DOHH2 (cell line): ENCODE results near the gene HOXB13.

Source experiments
- H3F3A ChIP-seq: fragments of 200-600 bp; sonication (generic), shearing (Covaris generic); 2 replicates; pipeline ENCODE4 v1.6.0; 2016; ENCODE audit warnings: antibody characterized with exemption, mild to moderate bottlenecking; ENCODE audit not compliant: control insufficient read depth, insufficient read depth
- H3K27ac ChIP-seq: fragments of 200-600 bp; sonication (generic); 2 replicates; pipeline ENCODE4 v1.5.1; 2014; ENCODE audit warnings: low read depth, mild to moderate bottlenecking, low read length, moderate library complexity
- H3K27me3 ChIP-seq: fragments of 200-600 bp; sonication (generic); 2 replicates; pipeline ENCODE4 v1.6.1; 2014; ENCODE audit warnings: mild to moderate bottlenecking, low read length, mixed read lengths; ENCODE audit not compliant: control insufficient read depth
- H3K36me3 ChIP-seq: fragments of 200-600 bp; sonication (generic); 2 replicates; pipeline ENCODE4 v1.6.1; 2014; ENCODE audit warnings: mild to moderate bottlenecking, low read length, moderate library complexity, mixed read lengths; ENCODE audit not compliant: control insufficient read depth
- H3K4me1 ChIP-seq: fragments of 200-600 bp; sonication (generic); 2 replicates; pipeline ENCODE4 v1.6.1; 2014; ENCODE audit warnings: mild to moderate bottlenecking, low read length, mixed read lengths; ENCODE audit not compliant: control insufficient read depth
- H3K4me2 ChIP-seq: fragments of 200-600 bp; sonication (generic); 2 replicates; pipeline ENCODE4 v1.6.0; 2014; ENCODE audit warnings: mild to moderate bottlenecking, low read length, moderate library complexity
- H3K4me3 ChIP-seq: fragments of 200-600 bp; sonication (generic); 2 replicates; pipeline ENCODE4 v1.5.1; 2014; ENCODE audit warnings: mild to moderate bottlenecking, low read length, mixed read lengths
- H3K79me2 ChIP-seq: fragments of 200-600 bp; sonication (generic); 2 replicates; pipeline ENCODE4 v1.6.1; 2014; ENCODE audit warnings: mild to moderate bottlenecking, low read length, mixed read lengths; ENCODE audit not compliant: control insufficient read depth
- H3K9me2 ChIP-seq: fragments of 200-600 bp; sonication (generic); replicated peaks from 2 replicates; pipeline ENCODE4 v1.6.1; 2014; ENCODE audit warnings: mild to moderate bottlenecking, low read length, mixed read lengths; ENCODE audit not compliant: control insufficient read depth
- H3K9me3 ChIP-seq: fragments of 200-600 bp; sonication (generic); 2 replicates; pipeline ENCODE4 v1.6.1; 2014; ENCODE audit warnings: antibody characterized with exemption, low read length, mixed read lengths; ENCODE audit not compliant: control insufficient read depth, insufficient read depth
- H4K20me1 ChIP-seq: fragments of 200-600 bp; sonication (generic); 2 replicates; pipeline ENCODE4 v1.6.0; 2014; ENCODE audit warnings: low read depth, mild to moderate bottlenecking, antibody characterized with exemption, low read length, moderate library complexity; ENCODE audit not compliant: control insufficient read depth, insufficient read depth
- EZH2phosphoT487 ChIP-seq: fragments of 200-600 bp; sonication (generic); IDR thresholded peaks from 2 replicates; pipeline ENCODE4 v1.6.1; 2017; ENCODE audit warnings: borderline replicate concordance, mild to moderate bottlenecking, antibody characterized with exemption, low read length, moderate library complexity, mixed read lengths
- TF ChIP-seq, protein P1 (sequence below): fragments of 200-600 bp; sonication (generic); IDR thresholded peaks from one replicate; pipeline ENCODE4 v1.5.1; 2014; ENCODE audit warnings: antibody characterized with exemption, mild to moderate bottlenecking, low read depth, low read length; ENCODE audit not compliant: poor library complexity, severe bottlenecking

Gene HOXB13

DNA sequence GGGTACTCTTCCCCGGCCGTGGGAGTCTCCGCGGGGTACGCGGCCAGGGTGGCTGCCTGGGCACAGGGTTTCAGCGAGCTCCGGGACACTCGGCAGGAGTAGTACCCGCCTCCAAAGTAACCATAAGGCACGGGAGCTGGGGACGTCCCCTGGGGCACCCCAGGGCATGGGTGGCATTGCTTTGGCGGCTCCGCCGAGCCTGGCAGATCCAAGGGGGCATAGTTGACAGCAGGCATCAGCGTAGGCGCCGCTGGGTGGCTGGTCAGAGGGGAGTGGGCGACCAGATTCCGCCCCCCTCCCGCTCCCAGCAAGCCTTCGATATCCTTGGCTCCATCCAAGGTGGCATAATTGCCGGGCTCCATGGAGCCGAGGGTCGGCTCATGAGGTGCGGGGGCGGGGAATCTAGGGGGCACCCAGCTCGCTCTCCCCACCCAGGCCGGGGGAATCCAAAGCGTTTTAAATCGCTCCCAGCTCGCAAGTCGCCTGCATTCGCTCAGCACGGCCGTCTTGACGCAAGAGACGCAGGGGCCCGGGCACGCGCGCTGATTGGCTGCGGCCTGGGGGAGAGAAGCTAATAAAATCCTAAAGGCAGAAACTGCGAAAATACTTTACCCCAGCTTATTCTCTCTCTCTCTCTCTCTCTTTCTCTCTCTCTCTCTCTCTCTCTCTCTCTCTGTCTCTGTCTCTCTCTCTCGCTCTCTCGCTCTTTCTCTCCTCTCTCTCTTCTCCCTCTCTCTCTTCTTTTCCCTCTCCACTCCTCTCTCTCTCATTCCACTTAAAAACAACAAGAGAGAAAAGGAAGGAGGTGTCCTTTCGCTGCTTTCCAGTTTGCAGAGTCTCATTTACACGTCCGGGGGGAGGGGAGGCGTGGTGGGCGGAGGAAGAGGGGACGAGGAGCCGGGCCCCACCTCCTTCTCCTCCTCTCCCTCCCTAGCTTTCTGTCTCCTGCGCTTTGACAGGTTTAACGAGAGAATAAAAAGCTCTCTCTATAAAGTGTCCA is at the start of gene HOXB13:
Gene HOXB13, minus strand, starts transcription at position 519 of the 1,000 bp plus-strand sequence. Its CDS starts 157 bp downstream, at position 362.
- Histone ChIP-seq H4K20me1 (no peaks in the 10 kb centered on the region), H3K79me2 (no peaks in the 10 kb centered on the region), H3K36me3 (no peaks in the 10 kb centered on the region), H3K9me3 (no peaks in the 10 kb centered on the region), H3K4me2 (no peak within 1 kb of the TSS), H3K27me3 (peaks cover 68% of the 10 kb centered on the region), H3K4me1 (peaks cover 8% of the 10 kb centered on the region), H3K27ac (no peak within 1 kb of the TSS), H3K9me2 (no peaks in the 10 kb centered on the region), H3K4me3 (no peak within 1 kb of the TSS), H3F3A (no peaks in the 10 kb centered on the region)
- no peak for TF ChIP-seq EZH2phosphoT487
- TF ChIP-seq, protein P1, sequence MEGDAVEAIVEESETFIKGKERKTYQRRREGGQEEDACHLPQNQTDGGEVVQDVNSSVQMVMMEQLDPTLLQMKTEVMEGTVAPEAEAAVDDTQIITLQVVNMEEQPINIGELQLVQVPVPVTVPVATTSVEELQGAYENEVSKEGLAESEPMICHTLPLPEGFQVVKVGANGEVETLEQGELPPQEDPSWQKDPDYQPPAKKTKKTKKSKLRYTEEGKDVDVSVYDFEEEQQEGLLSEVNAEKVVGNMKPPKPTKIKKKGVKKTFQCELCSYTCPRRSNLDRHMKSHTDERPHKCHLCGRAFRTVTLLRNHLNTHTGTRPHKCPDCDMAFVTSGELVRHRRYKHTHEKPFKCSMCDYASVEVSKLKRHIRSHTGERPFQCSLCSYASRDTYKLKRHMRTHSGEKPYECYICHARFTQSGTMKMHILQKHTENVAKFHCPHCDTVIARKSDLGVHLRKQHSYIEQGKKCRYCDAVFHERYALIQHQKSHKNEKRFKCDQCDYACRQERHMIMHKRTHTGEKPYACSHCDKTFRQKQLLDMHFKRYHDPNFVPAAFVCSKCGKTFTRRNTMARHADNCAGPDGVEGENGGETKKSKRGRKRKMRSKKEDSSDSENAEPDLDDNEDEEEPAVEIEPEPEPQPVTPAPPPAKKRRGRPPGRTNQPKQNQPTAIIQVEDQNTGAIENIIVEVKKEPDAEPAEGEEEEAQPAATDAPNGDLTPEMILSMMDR, result no peak

DNA sequence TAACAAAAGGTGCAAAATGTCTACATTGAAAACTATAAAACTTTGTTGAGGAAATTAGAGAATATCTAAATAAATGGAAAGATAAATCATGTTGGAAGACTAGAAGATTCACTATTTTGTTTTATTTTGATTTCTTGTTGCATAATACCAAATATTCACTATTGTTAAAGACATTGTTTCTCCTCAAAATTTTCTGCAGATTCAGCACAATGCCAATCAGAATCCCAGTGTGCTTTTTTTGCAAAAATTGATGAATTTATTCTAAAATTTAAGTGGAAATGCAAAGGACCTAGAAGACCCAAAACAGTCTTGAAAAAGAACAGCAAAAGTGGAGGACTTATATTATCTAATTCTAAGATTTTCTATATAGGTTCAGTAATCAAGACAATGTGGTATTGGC is 48.1 kb upstream of the HOXB13 start:
- Histone ChIP-seq H3K4me2 (no peak overlapping the region), H3K27me3 (peaks cover 5% of the 10 kb centered on the region), H3K9me2 (no peaks in the 10 kb centered on the region), H4K20me1 (no peaks in the 10 kb centered on the region), H3K36me3 (no peaks in the 10 kb centered on the region), H3K9me3 (no peaks in the 10 kb centered on the region; the same call in 1 of the 2 replicates), H3K4me1 (peaks cover 3% of the 10 kb centered on the region), H3K4me3 (no peak overlapping the region), H3K27ac (no peak overlapping the region), H3F3A (no peaks in the 10 kb centered on the region), H3K79me2 (no peaks in the 10 kb centered on the region)
- no peak for TF ChIP-seq EZH2phosphoT487
- TF ChIP-seq, protein P1, result no peak

DNA sequence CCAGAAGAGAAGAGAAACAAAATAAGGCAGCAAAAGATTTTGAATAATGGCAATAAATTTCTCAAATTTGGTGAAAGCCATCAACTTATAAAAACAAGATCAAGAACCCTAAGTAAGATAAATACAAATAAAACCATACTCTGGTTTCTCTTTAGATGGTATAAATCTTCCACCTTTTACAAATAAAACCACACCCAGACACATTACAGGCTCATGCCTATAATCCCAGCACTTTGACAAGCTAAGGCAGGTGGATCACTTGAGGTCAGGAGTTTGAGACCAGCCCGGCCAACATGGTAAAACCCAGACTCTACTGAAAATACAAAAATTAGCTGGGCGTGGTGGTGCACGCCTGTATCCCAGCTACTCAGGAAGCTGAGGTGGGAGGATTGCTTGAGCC is 44.7 kb upstream of the HOXB13 start:
- no peak overlapping the region for H3K4me3 ChIP-seq
- peaks cover 5% of the 10 kb centered on the region for H3K27me3 ChIP-seq
- no peaks in the 10 kb centered on the region for H3F3A ChIP-seq
- H3K9me2 ChIP-seq, result no peaks in the 10 kb centered on the region
- H4K20me1 ChIP-seq, result no peaks in the 10 kb centered on the region
- peaks cover 6% of the 10 kb centered on the region for H3K4me1 ChIP-seq
- TF ChIP-seq, protein P1, result no peak
- TF ChIP-seq EZH2phosphoT487, result no peak
- H3K79me2 ChIP-seq, result no peaks in the 10 kb centered on the region
- no peaks in the 10 kb centered on the region for H3K36me3 ChIP-seq
- H3K9me3 ChIP-seq, result no peaks in the 10 kb centered on the region; the same call in 1 of the 2 replicates
- H3K4me2 ChIP-seq, result no peak overlapping the region
- H3K27ac ChIP-seq, result no peak overlapping the region
